ENCODE data around the gene ASPHD1.
A peak's percentile ranks its signal among the peaks of the same experiment; 100 is the strongest.

The ASPHD1 gene

DNA sequence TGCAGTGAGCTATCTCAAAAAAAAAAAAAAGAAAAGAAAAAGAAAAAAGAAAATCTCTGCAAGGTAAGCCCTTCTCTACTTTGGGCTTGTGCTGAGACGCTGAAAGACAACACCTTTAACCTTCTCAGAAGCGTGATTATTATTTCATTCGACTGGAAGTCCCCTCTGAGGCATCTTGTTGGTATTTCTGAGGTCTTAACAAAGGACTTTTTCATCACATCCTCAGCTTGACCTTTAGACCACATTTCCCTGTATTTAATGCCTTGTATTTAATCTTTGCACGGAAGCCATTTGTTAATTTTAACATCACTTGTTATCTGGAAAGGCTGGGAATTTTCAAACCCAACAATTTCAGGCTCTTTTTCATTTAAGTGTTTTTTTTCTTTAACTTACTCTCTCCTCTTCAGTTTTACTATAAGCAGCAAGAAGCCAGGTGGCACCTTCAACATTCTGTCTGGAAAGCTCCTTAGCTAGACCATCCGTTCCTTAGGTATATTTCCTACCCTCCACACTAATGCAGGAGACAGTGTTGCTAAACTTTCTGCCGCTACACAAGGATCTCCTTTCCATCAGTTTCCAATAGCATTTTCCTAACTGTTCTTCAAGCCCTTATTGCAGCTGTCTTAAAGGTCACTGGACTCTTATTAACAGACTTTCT lies 15.4 kb downstream of the ASPHD1 start:
- H3K4me1 ChIP-seq (ENCODE audit: control insufficient read depth, insufficient read depth, low read length, poor library complexity, severe bottlenecking): no peaks in the 10 kb centered on the region
- peaks cover 31% of the 10 kb centered on the region for H3K36me3 ChIP-seq (ENCODE audit: control insufficient read depth, insufficient read depth, low read length)
- DNase-seq: no peak
- no peak overlapping the region for H3K4me3 ChIP-seq (ENCODE audit: insufficient read depth, low read depth, low read length, poor library complexity, severe bottlenecking)
- H3K9me3 ChIP-seq (ENCODE audit: control insufficient read depth, low read length): no peaks in the 10 kb centered on the region
- H3K27me3 ChIP-seq (replicated peaks; ENCODE audit: control insufficient read depth, insufficient read depth, low read length, poor library complexity, severe bottlenecking): no peaks in the 10 kb centered on the region
- no peak overlapping the region for H3K27ac ChIP-seq (ENCODE audit: insufficient read depth, low read length, poor library complexity, severe bottlenecking)

DNA sequence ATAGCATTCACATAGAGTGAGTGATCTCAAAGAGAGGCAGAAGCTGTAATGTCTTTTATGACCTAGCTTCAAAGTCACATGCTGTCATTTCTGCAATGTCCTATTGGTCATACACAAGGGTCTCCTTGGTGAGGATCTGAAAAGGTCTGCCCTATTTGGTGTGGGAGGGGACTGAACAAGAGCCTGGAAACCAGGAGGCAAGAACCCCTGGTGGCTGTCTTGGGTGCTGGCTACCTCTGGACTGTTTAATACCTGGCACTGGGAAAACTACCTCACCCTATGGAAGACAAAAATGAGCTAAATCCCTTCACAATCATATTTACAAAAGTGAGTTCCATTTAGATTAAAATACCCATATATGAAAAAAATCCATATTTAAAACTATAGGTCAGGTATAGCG lies 16.7 kb downstream of the ASPHD1 start:
- peaks cover 43% of the 10 kb centered on the region for H3K36me3 ChIP-seq (ENCODE audit: control insufficient read depth, insufficient read depth, low read length)

DNA sequence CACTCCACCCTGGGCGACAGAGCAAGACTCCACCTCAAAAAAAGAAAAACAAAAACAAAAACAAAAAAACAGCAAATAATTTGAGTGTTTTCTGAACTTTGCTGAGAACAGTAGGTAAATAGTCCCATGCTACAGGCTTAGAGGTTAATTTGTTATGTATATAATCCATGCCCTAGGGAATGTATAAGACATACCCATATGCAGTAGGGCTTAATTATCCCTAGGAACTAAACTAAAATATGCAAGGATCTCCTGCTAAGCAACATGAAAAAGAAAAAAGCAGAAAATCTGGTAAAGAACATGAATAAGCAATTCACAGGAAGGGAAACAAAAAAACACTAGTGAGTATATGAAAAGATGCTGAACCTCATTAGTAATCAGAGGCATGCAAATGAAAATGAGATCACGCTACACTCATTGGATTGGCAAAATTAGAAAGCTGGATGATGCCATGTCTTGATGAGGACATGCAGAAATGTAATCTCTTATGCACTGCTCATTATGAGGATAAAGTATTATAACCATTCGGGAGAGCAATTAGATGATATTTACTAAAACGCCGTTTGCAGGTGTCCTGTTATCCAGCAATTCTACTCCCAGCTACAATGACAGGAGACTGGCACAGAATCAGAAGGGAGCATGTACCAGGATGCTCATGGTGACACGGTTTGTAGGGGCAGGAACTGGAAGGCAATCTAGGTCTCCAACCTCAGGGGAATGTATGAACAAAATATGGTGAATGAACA lies 20.2 kb downstream of the ASPHD1 start:
- DNase-seq: no peak
- no peak overlapping the region for H3K27ac ChIP-seq (ENCODE audit: insufficient read depth, low read length, poor library complexity, severe bottlenecking)
- no peaks in the 10 kb centered on the region for H3K4me1 ChIP-seq (ENCODE audit: control insufficient read depth, insufficient read depth, low read length, poor library complexity, severe bottlenecking)
- H3K27me3 ChIP-seq (replicated peaks; ENCODE audit: control insufficient read depth, insufficient read depth, low read length, poor library complexity, severe bottlenecking): no peaks in the 10 kb centered on the region
- H3K36me3 ChIP-seq (ENCODE audit: control insufficient read depth, insufficient read depth, low read length): peaks cover 49% of the 10 kb centered on the region
- H3K4me3 ChIP-seq (ENCODE audit: insufficient read depth, low read depth, low read length, poor library complexity, severe bottlenecking): no peak overlapping the region
- no peaks in the 10 kb centered on the region for H3K9me3 ChIP-seq (ENCODE audit: control insufficient read depth, low read length)

More for the DNA sequence above, 16.7 kb downstream of the ASPHD1 start:
- H3K27ac ChIP-seq (ENCODE audit: insufficient read depth, low read length, poor library complexity, severe bottlenecking): no peak overlapping the region
- H3K9me3 ChIP-seq (ENCODE audit: control insufficient read depth, low read length): no peaks in the 10 kb centered on the region
- H3K4me1 ChIP-seq (ENCODE audit: control insufficient read depth, insufficient read depth, low read length, poor library complexity, severe bottlenecking): no peaks in the 10 kb centered on the region
- no peak overlapping the region for H3K4me3 ChIP-seq (ENCODE audit: insufficient read depth, low read depth, low read length, poor library complexity, severe bottlenecking)
- DNase-seq: no peak
- no peaks in the 10 kb centered on the region for H3K27me3 ChIP-seq (replicated peaks; ENCODE audit: control insufficient read depth, insufficient read depth, low read length, poor library complexity, severe bottlenecking)

DNA sequence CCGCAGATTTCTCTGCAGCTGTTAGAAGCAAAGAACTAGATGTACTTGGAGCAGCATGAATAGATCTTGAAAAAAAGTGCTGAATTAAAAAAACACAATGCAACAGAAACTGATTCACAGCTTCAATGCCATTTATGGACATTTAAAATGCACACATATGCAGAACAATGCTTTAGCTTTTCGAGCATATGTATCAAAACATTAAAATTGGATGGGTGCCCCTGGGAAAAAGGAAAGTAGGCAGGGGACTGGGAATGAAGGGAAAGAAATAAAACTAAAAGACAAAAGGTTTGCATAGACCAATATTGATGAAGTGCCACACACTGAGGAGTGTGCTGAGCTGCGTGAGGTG lies 20.7 kb downstream of the ASPHD1 start:
- Histone ChIP-seq H3K9me3 (ENCODE audit: control insufficient read depth, low read length) (no peaks in the 10 kb centered on the region), H3K4me3 (ENCODE audit: insufficient read depth, low read depth, low read length, poor library complexity, severe bottlenecking) (no peak overlapping the region), H3K4me1 (ENCODE audit: control insufficient read depth, insufficient read depth, low read length, poor library complexity, severe bottlenecking) (no peaks in the 10 kb centered on the region), H3K27me3 (replicated peaks; ENCODE audit: control insufficient read depth, insufficient read depth, low read length, poor library complexity, severe bottlenecking) (no peaks in the 10 kb centered on the region), H3K36me3 (ENCODE audit: control insufficient read depth, insufficient read depth, low read length) (peaks cover 49% of the 10 kb centered on the region), H3K27ac (ENCODE audit: insufficient read depth, low read length, poor library complexity, severe bottlenecking) (no peak overlapping the region)
- no peak for DNase-seq

- H3K27ac ChIP-seq (ENCODE audit: insufficient read depth, low read length, poor library complexity, severe bottlenecking): no peak overlapping the region
- no peaks in the 10 kb centered on the region for H3K27me3 ChIP-seq (replicated peaks; ENCODE audit: control insufficient read depth, insufficient read depth, low read length, poor library complexity, severe bottlenecking)
- DNase-seq: no peak
- H3K9me3 ChIP-seq (ENCODE audit: control insufficient read depth, low read length): no peaks in the 10 kb centered on the region
- H3K4me1 ChIP-seq (ENCODE audit: control insufficient read depth, insufficient read depth, low read length, poor library complexity, severe bottlenecking): peaks cover 7% of the 10 kb centered on the region
- H3K36me3 ChIP-seq (ENCODE audit: control insufficient read depth, insufficient read depth, low read length): peaks cover 49% of the 10 kb centered on the region
- no peak overlapping the region for H3K4me3 ChIP-seq (ENCODE audit: insufficient read depth, low read depth, low read length, poor library complexity, severe bottlenecking)
Observed at GRCh38 chr16:29922326-29922725, 22.0 kb downstream of the ASPHD1 start.

- peaks cover 7% of the 10 kb centered on the region for H3K4me1 ChIP-seq (ENCODE audit: control insufficient read depth, insufficient read depth, low read length, poor library complexity, severe bottlenecking)
- no peak overlapping the region for H3K27ac ChIP-seq (ENCODE audit: insufficient read depth, low read length, poor library complexity, severe bottlenecking)
- H3K9me3 ChIP-seq (ENCODE audit: control insufficient read depth, low read length): no peaks in the 10 kb centered on the region
- no peaks in the 10 kb centered on the region for H3K27me3 ChIP-seq (replicated peaks; ENCODE audit: control insufficient read depth, insufficient read depth, low read length, poor library complexity, severe bottlenecking)
- peaks cover 44% of the 10 kb centered on the region for H3K36me3 ChIP-seq (ENCODE audit: control insufficient read depth, insufficient read depth, low read length)
- DNase-seq: no peak
- H3K4me3 ChIP-seq (ENCODE audit: insufficient read depth, low read depth, low read length, poor library complexity, severe bottlenecking): no peak overlapping the region
Observed at GRCh38 chr16:29922986-29923501, 22.8 kb downstream of the ASPHD1 start.

- Histone ChIP-seq H3K36me3 (ENCODE audit: control insufficient read depth, insufficient read depth, low read length) (peaks cover 30% of the 10 kb centered on the region), H3K27ac (ENCODE audit: insufficient read depth, low read length, poor library complexity, severe bottlenecking) (peak overlapping the region; percentile 83), H3K9me3 (ENCODE audit: control insufficient read depth, low read length) (no peaks in the 10 kb centered on the region), H3K27me3 (replicated peaks; ENCODE audit: control insufficient read depth, insufficient read depth, low read length, poor library complexity, severe bottlenecking) (no peaks in the 10 kb centered on the region), H3K4me3 (ENCODE audit: insufficient read depth, low read depth, low read length, poor library complexity, severe bottlenecking) (peak overlapping the region; percentile 89), H3K4me1 (ENCODE audit: control insufficient read depth, insufficient read depth, low read length, poor library complexity, severe bottlenecking) (peaks cover 7% of the 10 kb centered on the region)
- no peak for DNase-seq
Observed at GRCh38 chr16:29925105-29925756, 24.9 kb downstream of the ASPHD1 start.

DNA sequence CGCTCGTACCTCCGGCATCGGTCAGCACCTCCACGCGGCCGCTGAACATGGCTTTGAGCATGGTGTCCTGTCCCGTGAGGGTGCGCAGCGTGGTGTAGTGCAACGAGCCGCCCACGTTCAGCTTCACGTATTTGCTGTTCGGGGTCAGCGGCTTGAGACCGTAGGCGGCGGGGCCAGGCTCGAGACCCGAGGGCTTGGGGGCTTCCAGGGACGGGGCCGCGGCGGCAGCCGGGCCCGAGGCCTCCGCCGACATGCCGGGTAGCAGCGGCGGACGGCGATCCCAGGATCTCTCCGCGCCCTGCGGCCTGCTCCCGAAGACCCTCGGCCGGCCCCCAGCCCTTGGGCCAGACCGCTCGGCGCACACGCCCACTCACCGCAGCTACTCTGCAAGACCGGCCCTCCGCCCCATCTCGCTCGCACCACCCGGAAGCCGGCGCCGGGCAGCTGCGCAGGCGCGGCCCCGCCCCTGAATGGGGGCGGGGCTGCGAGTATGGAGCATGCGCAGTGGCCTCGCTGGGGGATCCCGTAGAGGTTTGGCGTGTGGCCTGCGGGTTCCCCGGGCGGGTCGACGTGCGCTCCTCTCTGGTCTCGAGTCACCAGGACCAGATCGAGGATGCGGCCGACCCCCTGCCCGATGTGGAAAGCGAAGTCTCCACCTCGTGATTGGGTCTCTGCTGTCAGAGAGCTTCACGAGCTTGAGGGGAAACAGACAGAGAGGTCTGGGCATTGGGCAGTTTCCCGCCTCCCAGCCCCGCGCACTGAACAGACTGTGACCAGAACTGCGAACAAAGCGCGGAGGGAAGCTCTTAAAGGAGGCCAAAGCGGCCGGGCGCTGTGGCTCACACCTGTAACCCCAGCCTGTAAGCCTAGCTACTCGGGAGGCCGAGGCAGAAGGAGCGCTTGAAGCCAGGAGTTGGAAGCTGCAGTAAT lies 25.8 kb downstream of the ASPHD1 start, which contains the start of gene KCTD13:
Gene KCTD13, minus strand, starts transcription at position 446 of the 930 bp plus-strand sequence. Its CDS starts 193 bp downstream, at position 253.
- peak within 1 kb of the TSS; percentile 83 for H3K27ac ChIP-seq (ENCODE audit: insufficient read depth, low read length, poor library complexity, severe bottlenecking)
- no peaks in the 10 kb centered on the region for H3K9me3 ChIP-seq (ENCODE audit: control insufficient read depth, low read length)
- H3K4me3 ChIP-seq (ENCODE audit: insufficient read depth, low read depth, low read length, poor library complexity, severe bottlenecking): peak within 1 kb of the TSS; percentile 89

GRCh38 chr16:29926711-29927052 lies 26.4 kb downstream of the ASPHD1 start:
- Histone ChIP-seq H3K4me3 (ENCODE audit: insufficient read depth, low read depth, low read length, poor library complexity, severe bottlenecking) (peak overlapping the region; percentile 89), H3K9me3 (ENCODE audit: control insufficient read depth, low read length) (no peaks in the 10 kb centered on the region), H3K36me3 (ENCODE audit: control insufficient read depth, insufficient read depth, low read length) (peaks cover 16% of the 10 kb centered on the region), H3K27ac (ENCODE audit: insufficient read depth, low read length, poor library complexity, severe bottlenecking) (peak overlapping the region; percentile 83), H3K27me3 (replicated peaks; ENCODE audit: control insufficient read depth, insufficient read depth, low read length, poor library complexity, severe bottlenecking) (no peaks in the 10 kb centered on the region), H3K4me1 (ENCODE audit: control insufficient read depth, insufficient read depth, low read length, poor library complexity, severe bottlenecking) (peaks cover 7% of the 10 kb centered on the region)
- DNase-seq: no peak

More for the DNA sequence above, 25.8 kb downstream of the ASPHD1 start, which contains the start of gene KCTD13:
- no peaks in the 10 kb centered on the region for H3K27me3 ChIP-seq (replicated peaks; ENCODE audit: control insufficient read depth, insufficient read depth, low read length, poor library complexity, severe bottlenecking)
- H3K4me1 ChIP-seq (ENCODE audit: control insufficient read depth, insufficient read depth, low read length, poor library complexity, severe bottlenecking): peaks cover 7% of the 10 kb centered on the region
- DNase-seq: peak; percentile 84 to 87 (median 86)
- H3K36me3 ChIP-seq (ENCODE audit: control insufficient read depth, insufficient read depth, low read length): peaks cover 22% of the 10 kb centered on the region

Data from effector memory CD4-positive, alpha-beta T cell (primary cell).